ENCODE results near the gene ARID5B.
A peak's percentile ranks its signal among the peaks of the same experiment; 100 is the strongest.

ARID5B gene

DNA sequence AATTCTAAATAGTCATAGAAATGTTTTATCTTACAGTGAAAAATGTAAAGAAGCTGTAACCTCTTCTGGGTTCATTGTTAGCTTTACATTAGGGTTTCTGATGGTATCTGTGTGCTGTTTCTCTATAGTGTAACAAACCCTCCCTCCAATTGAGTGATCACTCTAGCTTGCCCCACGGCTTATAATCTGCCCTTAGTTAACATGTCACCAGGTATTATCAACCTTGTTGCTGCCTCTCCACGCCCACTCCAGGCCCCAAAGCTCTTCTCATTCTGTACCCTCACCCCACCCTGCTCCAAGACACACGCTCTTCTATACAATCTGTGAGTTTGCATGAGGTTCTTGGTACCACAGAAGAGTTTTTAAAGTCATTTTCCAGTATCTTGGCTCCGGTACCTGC, 139.4 kb downstream of the ARID5B start:
- DNase-seq = no peak
- H3K36me3 ChIP-seq = no peaks in the 10 kb centered on the region
- peak overlapping the region; percentile 73 to 76 for H3K27ac ChIP-seq
- intact Hi-C loops (cut with DNase I; ENCODE audit: low total_unique reads) = no loop called here
- peaks cover 0 to 91% (median 54%) of the 10 kb centered on the region in 4 donors for H3K4me1 ChIP-seq
- no peaks in the 10 kb centered on the region for H3K27me3 ChIP-seq
- H3K4me3 ChIP-seq = no peak overlapping the region
- TF ChIP-seq, protein P1, sequence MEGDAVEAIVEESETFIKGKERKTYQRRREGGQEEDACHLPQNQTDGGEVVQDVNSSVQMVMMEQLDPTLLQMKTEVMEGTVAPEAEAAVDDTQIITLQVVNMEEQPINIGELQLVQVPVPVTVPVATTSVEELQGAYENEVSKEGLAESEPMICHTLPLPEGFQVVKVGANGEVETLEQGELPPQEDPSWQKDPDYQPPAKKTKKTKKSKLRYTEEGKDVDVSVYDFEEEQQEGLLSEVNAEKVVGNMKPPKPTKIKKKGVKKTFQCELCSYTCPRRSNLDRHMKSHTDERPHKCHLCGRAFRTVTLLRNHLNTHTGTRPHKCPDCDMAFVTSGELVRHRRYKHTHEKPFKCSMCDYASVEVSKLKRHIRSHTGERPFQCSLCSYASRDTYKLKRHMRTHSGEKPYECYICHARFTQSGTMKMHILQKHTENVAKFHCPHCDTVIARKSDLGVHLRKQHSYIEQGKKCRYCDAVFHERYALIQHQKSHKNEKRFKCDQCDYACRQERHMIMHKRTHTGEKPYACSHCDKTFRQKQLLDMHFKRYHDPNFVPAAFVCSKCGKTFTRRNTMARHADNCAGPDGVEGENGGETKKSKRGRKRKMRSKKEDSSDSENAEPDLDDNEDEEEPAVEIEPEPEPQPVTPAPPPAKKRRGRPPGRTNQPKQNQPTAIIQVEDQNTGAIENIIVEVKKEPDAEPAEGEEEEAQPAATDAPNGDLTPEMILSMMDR (IDR thresholded peaks at IDR 0.05) = no peak
- no peaks in the 10 kb centered on the region for H3K9me3 ChIP-seq

DNA sequence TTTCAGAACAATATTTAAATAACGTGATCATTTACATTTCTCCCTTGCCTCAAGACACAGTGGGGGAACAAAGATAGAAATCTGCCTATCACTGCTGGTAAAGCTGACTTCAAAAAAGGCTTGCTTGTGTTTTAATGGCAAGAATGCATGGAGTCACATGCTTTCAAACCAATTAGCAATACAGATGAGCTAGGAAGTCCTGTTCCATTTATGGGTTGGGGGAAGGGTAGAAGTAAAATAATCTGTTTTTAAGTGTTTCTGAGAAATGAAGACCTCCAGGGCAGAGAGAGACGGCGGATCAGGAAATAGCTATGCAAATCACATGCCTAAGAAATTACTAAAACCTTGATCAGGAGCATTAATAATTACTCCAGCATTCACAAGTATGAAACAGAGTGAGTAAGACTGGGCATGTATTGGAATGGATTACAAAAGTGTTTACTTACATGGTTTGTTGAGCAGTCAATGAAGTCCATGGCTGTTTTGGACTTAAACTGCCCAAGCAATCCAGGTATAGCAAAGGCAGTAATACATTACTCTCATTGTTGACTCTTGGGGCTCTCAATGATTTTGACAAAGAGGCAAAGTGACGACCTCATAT, 142.0 kb downstream of the ARID5B start:
- no peaks in the 10 kb centered on the region for H3K27me3 ChIP-seq
- peak overlapping the region; percentile 88 to 96 for H3K27ac ChIP-seq
- H3K36me3 ChIP-seq = no peaks in the 10 kb centered on the region
- intact Hi-C loops (cut with DNase I; ENCODE audit: low total_unique reads) = no loop called here
- no peak overlapping the region for H3K4me3 ChIP-seq
- TF ChIP-seq, protein P1 (IDR thresholded peaks at IDR 0.05) = no peak
- DNase-seq = no peak
- H3K9me3 ChIP-seq = no peaks in the 10 kb centered on the region
- H3K4me1 ChIP-seq = peaks cover 0 to 91% (median 56%) of the 10 kb centered on the region in 4 donors

DNA sequence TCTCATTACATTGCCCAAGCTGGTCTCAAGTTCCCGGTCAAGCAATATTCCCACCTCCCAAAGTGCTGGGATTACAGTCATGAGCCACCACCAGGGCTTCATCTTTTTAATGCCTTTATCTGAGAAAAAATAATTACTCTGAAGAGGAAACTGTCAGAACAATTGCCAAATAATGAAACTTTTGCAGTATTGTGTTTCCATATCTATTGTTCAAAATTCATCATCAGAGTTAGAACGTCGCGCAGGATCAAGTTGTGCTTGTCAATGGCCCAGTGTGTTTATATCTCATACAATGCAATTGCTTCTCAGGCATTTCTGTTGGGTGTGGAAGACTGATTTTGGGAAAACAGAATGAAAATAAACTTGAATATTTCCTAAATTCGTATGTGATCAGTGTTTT, 143.1 kb downstream of the ARID5B start:
- Histone ChIP-seq H3K4me1 (peaks cover 0 to 84% (median 52%) of the 10 kb centered on the region in 4 donors), H3K4me3 (no peak overlapping the region), H3K36me3 (no peaks in the 10 kb centered on the region), H3K9me3 (no peaks in the 10 kb centered on the region), H3K27me3 (no peaks in the 10 kb centered on the region), H3K27ac (peak overlapping the region; percentile 88 to 96)
- TF ChIP-seq, protein P1 (IDR thresholded peaks at IDR 0.05) = no peak
- no peak for DNase-seq
- intact Hi-C loops (cut with DNase I; ENCODE audit: low total_unique reads) = no loop called here

DNA sequence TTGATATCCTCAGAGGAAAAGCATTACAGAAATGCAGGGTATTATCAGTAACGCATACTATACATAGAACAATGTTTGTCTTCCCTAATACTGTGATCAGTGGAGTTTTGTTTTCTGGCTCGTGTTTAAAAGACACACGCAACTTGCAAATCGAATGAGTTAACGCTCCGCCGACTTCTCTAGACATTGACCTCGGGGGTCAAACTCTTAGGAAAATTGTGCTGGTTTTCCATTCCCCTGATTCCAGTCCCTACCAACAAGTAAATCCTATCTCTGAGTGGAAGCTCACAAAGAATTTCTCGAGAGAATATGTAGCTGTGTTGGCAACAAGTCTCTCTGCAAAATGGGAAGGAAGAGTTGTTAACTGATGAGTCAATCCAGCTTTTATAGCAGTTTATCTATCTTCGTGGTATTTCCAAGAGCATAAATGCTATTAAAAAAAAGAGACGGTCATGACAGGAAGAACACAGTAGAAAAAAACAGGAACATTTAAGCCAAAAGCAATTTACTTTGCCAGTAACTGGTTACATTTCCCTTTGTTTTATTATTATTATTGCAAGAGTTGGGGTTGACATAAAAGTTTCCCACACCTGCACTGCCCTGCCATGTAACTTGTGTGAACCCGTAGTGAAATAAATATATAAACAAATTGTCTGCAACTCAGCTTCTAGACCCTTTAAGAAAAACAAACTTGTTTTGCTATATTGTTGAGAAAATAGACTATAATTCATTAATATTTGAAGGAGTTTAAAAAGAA, 144.4 kb downstream of the ARID5B start:
- Histone ChIP-seq H3K27ac (peak overlapping the region; percentile 88 to 96), H3K36me3 (no peaks in the 10 kb centered on the region), H3K9me3 (no peaks in the 10 kb centered on the region), H3K4me1 (peaks cover 0 to 75% (median 49%) of the 10 kb centered on the region in 4 donors), H3K4me3 (peak overlapping the region; percentile 16 to 23), H3K27me3 (no peaks in the 10 kb centered on the region)
- TF ChIP-seq, protein P1 (IDR thresholded peaks at IDR 0.05) = no peak
- DNase-seq = no peak
- intact Hi-C loops (cut with DNase I; ENCODE audit: low total_unique reads) = loop anchor here (5.0 kb wide), 1 partner anchor 144 kb away; the partner anchor contains the start of gene ARID5B

DNA sequence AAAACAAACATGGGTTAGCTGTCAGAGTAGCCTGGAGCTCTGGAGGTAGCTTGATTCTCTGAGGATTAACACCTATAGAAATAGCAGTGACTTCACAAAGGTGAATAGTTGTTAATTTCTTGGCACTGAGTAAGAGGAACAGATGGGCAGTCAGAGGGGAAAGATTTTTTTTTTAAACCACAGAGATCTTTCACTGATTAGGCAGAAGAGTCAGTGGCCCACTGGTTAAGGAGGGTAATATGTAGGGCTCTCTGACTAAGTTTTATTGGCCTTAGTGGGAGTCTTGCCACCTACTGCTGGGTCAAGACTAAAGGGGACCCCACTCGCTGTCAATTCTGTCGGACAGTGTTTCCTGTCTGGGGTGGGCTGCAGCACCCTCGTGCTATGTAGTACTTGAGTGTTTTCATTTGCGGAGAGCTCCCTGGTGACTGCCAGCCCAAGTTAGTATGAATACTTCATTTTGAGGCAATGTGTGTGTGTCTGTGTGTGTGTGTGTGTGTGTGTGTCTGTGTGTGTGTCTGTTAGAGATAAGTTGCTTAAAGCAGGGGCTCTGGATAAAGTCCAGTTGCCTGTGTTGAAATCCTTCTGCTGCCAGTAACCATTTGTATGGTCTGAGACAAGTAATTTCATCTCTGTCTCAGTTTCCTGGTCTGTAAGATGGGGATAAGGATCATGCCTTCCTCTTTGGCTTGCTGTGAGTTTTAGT, 145.2 kb downstream of the ARID5B start:
- Histone ChIP-seq H3K36me3 (peaks cover 0 to 5% (median 3%) of the 10 kb centered on the region in 3 donors), H3K4me1 (peaks cover 0 to 73% (median 51%) of the 10 kb centered on the region in 4 donors), H3K9me3 (no peaks in the 10 kb centered on the region), H3K27me3 (no peaks in the 10 kb centered on the region), H3K27ac (peak overlapping the region; percentile 88 to 96), H3K4me3 (no peak overlapping the region)
- TF ChIP-seq, protein P1 (IDR thresholded peaks at IDR 0.05) = no peak
- intact Hi-C loops (cut with DNase I; ENCODE audit: low total_unique reads) = loop anchor here (5.0 kb wide), 1 partner anchor 144 kb away; the partner anchor contains the start of gene ARID5B
- DNase-seq = peak in 1 of 2 donors; percentile 56

Data from tibial artery (tissue), 4 donors.